Activated naive CD4-positive, alpha-beta T cell treated with anti-CD3 and anti-CD28 coated beads, Interleukin-2, amount 50 U/mL, for 72 hours (primary cell): ENCODE results near the gene GALNT10. TPM values are rescaled to one million over a fixed set of nuclear protein-coding genes. Genes with fewer than 3 reads are reported as not detected.

Experiments
- ATAC-seq, 2 donors: fragments of 150-1000 bp; cut with Tn5 transposase; 2 replicates each; pipeline ENCODE4 v1.10.0; 2021; ENCODE audit warnings: mild to moderate bottlenecking in 2 of 2, moderate library complexity in 2 of 2
- DNase-seq, 2 donors: peaks; one replicate each; pipeline ENCODE4 v3.0.0; 2021 to 2022; ENCODE audit warnings: low spot score in 2 of 2
- H3K27ac Mint-ChIP-seq, 2 donors: one replicate each; pipeline ENCODE4 v1.8.0; 2022; ENCODE audit warnings: mild to moderate bottlenecking in 2 of 2, mixed read lengths in 2 of 2
- H3K36me3 Mint-ChIP-seq, 2 donors: one replicate each; pipeline ENCODE4 v1.8.0; 2022; ENCODE audit warnings: mixed read lengths in 2 of 2
- H3K9me3 Mint-ChIP-seq, 2 donors: one replicate each; pipeline ENCODE4 v1.8.0; 2022; ENCODE audit warnings: mixed read lengths in 2 of 2
- total RNA-seq, 2 donors: library from RNA; stranded (reverse); gene quantifications; one replicate each; pipeline ENCODE4 v1.2.3, GENCODE V29; 2022

Gene GALNT10
- total RNA-seq, 2 donors from 2014 or later: 22.9 to 66.2 TPM

DNA sequence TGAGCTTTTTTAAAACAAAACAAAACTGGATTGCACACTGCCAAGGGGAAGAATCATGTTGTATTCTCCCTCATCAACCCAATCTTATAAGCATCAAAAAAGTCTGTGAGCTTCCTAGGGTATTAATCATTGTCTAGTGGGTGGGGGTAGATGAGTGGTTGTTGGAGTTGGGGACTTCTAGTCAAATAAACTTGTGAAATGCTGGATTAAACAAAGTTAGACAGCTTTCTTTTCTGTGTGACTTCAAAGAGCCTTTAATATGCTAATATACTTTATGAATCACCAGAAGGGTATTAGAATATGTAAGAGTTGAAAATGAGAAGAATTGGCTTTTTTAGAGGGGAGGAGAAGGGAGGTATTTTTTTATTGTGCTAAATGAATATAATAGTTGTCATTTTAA lies 87.7 kb downstream of the GALNT10 start:
- peaks cover 0 to 6% of the 10 kb centered on the region in 2 donors for H3K36me3 Mint-ChIP-seq
- no peak overlapping the region for H3K27ac Mint-ChIP-seq
- no peak for DNase-seq
- ATAC-seq: peak; percentile 36 to 70
- H3K9me3 Mint-ChIP-seq: no peaks in the 10 kb centered on the region

DNA sequence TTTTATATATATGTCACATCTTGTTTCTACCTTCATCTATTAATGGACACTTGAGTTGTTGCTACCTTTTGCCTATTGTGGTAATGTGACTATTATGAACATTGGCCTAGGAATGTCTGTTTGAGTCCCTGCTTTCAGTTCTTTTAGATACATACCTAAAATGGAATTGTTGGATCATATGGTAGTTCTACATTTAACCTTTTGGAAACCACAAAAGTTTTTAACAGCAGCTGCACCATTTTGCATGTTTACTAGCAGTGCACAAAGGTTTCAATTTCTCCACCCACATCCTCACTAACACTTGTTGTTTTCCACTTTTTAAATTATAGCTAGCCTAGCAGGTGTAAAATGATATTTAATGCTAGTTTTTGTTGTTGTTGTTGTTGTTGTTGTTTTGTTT lies 88.4 kb downstream of the GALNT10 start:
- H3K27ac Mint-ChIP-seq: no peak overlapping the region
- H3K9me3 Mint-ChIP-seq: no peaks in the 10 kb centered on the region
- ATAC-seq (peak in 1 of 2 donors; percentile 23), DNase-seq (no peak)
- H3K36me3 Mint-ChIP-seq: peaks cover 0 to 6% of the 10 kb centered on the region in 2 donors

DNA sequence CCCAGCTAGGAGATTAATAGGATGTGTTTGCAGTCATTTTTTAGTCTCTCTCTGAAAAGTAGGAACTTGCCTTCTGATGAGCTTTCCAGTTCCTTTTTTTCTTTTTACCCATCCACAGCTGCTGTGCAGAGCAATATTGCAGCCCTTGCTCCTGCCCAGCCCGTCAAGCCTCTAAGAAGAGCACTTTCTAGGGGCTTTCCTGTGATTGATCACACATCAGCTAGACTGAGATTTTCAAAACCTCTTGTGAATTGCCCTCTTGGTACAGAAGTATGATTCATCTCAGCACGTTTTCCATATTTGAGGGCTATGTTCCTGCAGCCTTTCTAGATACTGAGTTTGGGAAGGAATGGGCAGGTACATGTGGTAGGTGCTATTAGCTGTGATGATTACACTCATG lies 93.9 kb downstream of the GALNT10 start:
- ATAC-seq (no peak), DNase-seq (no peak)
- Mint-ChIP-seq H3K36me3 (peaks cover 0 to 9% of the 10 kb centered on the region in 2 donors), H3K9me3 (no peaks in the 10 kb centered on the region), H3K27ac (no peak overlapping the region)

DNA sequence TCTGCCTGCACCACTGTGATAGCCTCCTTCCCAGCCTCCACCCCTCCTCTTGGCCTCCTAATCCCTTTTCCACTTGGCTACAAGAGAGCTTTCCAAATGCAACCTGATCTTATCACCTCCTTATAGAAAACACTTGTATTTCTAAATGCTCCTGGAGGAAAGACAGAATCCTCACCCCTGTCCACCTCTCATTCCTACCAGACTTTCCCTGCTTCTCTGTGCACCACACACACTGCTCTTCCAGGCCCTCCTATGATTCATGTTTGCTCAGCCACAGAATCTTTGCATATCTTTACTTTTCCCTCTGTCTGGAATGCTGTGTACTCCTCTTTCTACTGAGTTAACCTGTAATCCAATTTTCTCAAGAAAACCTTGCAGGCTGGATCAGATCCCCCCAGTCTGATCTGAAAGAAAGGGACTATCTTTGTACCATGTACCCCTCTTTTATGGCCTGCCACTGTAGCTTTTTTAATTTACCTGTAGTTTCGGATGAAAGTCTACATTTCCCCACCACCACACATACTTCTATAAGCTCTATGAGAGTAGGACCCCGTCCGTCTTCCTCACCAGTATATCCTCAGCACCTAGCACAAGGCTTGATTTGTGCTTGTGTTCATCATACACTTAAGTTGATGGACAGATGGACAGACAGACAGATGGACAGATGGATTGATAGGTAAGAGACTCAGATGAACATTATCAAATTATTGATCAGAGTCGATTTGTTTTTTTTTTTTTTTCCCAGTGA lies 95.3 kb downstream of the GALNT10 start:
- H3K36me3 Mint-ChIP-seq: peaks cover 0 to 9% of the 10 kb centered on the region in 2 donors
- no peak for DNase-seq
- no peak overlapping the region for H3K27ac Mint-ChIP-seq
- ATAC-seq: no peak
- no peaks in the 10 kb centered on the region for H3K9me3 Mint-ChIP-seq

DNA sequence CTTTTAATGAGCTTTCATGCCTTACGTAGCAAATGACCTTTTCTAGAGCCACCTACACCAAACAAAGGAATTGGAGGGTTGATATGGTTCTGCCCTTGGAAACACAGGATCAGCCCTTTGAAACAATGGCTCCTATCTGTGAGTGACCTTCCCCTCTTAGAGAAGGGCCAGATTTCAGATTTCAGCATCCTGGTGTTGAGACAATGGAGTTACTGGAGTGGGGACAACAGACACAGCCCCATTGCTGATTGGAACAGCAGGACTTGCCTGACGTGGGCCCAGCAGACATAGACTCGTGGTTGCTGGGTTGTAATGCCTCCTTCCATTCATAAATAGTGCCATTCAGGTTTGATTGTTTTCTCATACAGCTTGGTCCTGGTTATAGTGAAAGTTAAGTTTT lies 96.0 kb downstream of the GALNT10 start:
- no peak for ATAC-seq

DNA sequence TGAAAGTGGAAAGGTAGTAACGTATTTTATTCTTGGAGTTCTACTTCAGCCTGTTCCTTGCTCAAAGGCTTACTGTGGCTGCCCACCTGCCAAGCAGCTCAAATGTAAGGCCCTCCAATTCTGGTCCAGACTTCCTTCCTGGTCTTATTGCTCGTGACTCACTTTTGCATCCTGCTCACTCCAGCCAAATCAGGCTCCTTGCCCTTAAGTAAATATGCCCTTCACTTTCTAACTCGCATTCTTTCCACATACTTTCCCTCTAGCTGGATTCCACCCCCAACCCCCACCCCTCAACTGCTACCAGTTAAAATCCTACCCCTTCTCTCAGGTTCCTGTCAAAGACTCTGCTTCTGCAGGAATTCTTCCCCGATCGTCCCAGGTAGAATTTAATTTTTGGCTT lies 96.6 kb downstream of the GALNT10 start:
- ATAC-seq: no peak
- H3K27ac Mint-ChIP-seq: no peak overlapping the region
- no peak for DNase-seq
- no peaks in the 10 kb centered on the region for H3K9me3 Mint-ChIP-seq
- H3K36me3 Mint-ChIP-seq: peaks cover 0 to 9% of the 10 kb centered on the region in 2 donors

More for the DNA sequence above, 96.0 kb downstream of the GALNT10 start:
- no peak for DNase-seq
- Mint-ChIP-seq H3K36me3 (peaks cover 0 to 9% of the 10 kb centered on the region in 2 donors), H3K27ac (no peak overlapping the region), H3K9me3 (no peaks in the 10 kb centered on the region)

GRCh38 chr5:154288145-154288544 lies 97.6 kb downstream of the GALNT10 start:
- no peak for ATAC-seq
- Mint-ChIP-seq H3K27ac (no peak overlapping the region), H3K9me3 (no peaks in the 10 kb centered on the region), H3K36me3 (peaks cover 0 to 9% of the 10 kb centered on the region in 2 donors)
- DNase-seq: no peak

- peaks cover 6 to 24% of the 10 kb centered on the region in 2 donors for H3K36me3 Mint-ChIP-seq
- ATAC-seq (no peak), DNase-seq (no peak)
- no peaks in the 10 kb centered on the region for H3K9me3 Mint-ChIP-seq
- H3K27ac Mint-ChIP-seq: no peak overlapping the region
Measured at GRCh38 chr5:154291917-154292316, 101.4 kb downstream of the GALNT10 start.

DNA sequence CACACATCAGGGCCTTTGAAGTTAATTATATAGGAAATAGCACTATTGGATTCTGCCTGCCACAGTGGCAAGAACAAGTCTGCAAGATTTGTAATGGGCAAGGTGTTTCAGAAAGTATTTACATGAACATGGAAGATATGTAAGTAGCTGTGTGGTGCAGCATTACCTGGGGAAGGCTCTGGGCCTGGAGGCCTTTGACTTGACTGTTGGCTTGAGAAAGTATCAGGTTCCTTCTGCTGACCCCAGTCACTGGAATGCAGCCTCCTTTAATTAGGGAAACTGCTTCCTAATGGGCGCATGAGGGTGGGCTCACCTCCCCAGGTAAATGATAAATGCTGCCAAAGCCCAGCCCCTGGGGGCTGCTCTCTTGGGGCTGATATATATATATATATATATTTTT lies 102.7 kb downstream of the GALNT10 start:
- Mint-ChIP-seq H3K27ac (no peak overlapping the region), H3K9me3 (no peaks in the 10 kb centered on the region), H3K36me3 (peaks cover 13 to 36% of the 10 kb centered on the region in 2 donors)
- ATAC-seq (no peak), DNase-seq (no peak)

- Mint-ChIP-seq H3K36me3 (peaks cover 16 to 39% of the 10 kb centered on the region in 2 donors), H3K27ac (peak overlapping the region in 1 of 2 donors; percentile 58), H3K9me3 (no peaks in the 10 kb centered on the region)
- ATAC-seq (no peak), DNase-seq (no peak)
Measured at GRCh38 chr5:154295551-154295950, 105.0 kb downstream of the GALNT10 start.

DNA sequence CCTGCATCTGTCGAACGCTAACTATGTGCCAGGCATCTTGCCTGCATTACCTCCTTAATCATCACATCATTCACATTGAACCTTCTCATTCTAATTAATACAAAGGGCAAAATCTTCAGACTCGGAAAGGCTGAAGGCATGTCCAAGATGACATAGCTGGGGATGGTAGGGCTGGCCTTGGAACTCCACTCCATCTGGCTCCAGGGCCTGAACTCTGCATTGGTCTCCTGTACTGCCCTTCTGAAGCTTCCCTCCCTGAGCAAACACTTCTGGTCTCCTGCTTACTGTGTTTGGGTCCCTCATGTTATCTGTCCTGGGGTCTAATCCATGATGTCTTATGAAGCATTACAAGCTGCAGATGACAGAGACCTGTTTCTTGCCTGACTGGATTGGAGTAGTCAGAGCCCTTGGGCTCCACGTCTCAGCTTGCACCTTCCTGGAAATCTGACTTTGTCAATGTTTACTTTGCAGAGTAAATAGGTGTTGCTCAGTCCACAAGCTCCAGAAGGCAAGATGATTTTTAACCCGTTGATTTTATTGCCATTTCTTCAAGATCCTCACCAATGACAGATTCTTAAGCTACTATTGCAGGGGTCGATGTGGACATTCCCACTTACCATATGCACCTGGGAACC lies 106.1 kb downstream of the GALNT10 start:
- H3K36me3 Mint-ChIP-seq: peaks cover 20 to 42% of the 10 kb centered on the region in 2 donors
- no peak for DNase-seq
- H3K27ac Mint-ChIP-seq: peak overlapping the region in 1 of 2 donors; percentile 43
- no peaks in the 10 kb centered on the region for H3K9me3 Mint-ChIP-seq
- no peak for ATAC-seq

DNA sequence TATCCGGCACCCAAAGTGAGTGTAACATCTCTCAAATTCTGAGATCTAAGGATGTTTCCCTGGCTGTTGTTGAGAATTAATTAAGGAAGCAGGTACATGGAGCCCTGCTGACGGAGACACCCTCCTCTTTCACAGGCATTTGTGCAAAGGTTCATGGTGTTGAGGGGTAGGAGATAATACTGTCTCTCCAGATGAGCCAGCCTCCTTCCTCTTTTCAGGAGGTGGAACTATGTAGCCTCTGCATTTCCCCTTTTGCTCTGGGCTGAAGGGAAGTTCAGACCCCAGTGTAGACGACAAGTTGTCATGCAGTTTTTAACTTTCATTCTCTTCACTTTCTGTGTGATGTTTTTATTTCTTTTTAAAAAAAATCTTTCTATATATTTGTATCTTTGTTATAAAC lies 107.5 kb downstream of the GALNT10 start:
- Mint-ChIP-seq H3K9me3 (no peaks in the 10 kb centered on the region), H3K27ac (no peak overlapping the region), H3K36me3 (peaks cover 31 to 51% of the 10 kb centered on the region in 2 donors)
- no peak for ATAC-seq
- no peak for DNase-seq

DNA sequence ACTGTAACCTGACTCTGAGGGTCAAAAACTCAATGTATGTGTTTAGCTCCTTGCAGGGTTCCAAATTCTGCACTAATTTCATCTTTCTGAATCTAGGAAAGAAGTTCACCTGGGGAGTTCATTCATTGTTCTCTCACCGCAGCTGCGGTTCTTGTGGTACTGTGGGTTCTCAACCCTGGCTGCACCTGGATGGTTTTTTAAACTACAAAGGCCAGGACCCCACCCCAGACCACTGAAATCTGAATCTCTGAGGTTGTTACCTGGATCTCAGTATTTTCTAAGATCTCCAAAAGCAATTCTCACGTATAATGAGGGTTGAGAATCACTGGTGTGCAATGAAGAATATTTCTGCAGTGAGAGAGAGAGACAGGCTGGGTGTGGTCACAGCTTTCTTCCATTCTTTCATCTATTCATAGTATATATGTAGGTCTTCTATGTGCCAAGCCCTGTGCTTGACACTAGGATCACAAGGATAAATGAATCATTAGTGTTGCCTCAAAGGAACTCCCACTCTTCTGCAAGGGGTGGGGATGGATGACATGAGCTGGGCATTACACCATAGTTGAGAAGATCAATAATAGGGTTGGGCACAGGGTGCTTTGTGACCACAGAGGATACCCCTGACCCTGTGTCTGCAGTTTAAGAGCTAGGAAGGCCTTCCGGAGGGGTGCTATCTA lies 109.8 kb downstream of the GALNT10 start:
- ATAC-seq: no peak
- DNase-seq: no peak
- Mint-ChIP-seq H3K27ac (no peak overlapping the region), H3K36me3 (peaks cover 47 to 71% of the 10 kb centered on the region in 2 donors), H3K9me3 (peaks cover 10 to 19% of the 10 kb centered on the region in 2 donors)

DNA sequence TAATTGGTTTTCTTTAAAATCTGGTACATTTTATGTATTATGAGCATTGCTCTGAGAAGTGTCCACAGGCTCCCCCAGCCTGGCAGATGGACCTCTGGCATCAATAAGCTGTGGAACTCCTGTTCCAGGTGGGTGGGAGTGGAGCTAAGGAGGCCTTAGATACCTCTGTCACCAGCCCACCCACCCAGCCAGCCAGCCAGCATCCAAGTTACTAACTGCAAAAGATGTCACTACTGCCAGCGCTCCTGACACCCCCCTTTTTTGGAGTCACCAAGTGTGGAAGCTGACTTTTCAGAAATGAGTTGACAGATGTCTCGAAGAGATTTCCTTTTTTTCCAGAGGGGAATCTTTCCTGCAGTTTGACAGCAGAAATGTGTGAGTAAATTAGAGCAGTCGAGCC lies 111.2 kb downstream of the GALNT10 start:
- peaks cover 45 to 74% of the 10 kb centered on the region in 2 donors for H3K36me3 Mint-ChIP-seq
- H3K27ac Mint-ChIP-seq: no peak overlapping the region
- ATAC-seq (no peak), DNase-seq (no peak)
- peaks cover 10 to 20% of the 10 kb centered on the region in 2 donors for H3K9me3 Mint-ChIP-seq

- Mint-ChIP-seq H3K36me3 (peaks cover 41 to 73% of the 10 kb centered on the region in 2 donors), H3K9me3 (peaks cover 10 to 20% of the 10 kb centered on the region in 2 donors), H3K27ac (no peak overlapping the region)
- DNase-seq (no peak), ATAC-seq (no peak)
Measured at GRCh38 chr5:154302161-154302560, 111.6 kb downstream of the GALNT10 start.

DNA sequence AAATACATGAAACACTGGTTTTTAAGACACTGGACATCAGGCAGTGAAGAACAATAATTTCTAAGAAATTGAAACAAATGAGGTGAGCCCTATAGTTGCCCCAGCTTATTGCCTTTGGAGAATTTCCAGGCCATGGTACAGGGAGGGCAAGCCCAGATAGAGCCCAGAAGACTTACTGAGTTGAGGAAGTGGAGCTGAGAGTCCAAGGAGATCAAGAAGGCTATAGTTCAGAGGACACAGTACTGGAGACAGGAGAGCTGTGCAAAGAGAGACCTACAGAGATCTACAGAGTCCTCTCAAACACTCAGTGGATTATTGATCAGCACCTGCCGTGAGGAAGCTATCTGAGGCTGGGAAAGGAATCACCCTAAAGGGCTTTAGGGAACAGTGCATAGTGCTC lies 112.6 kb downstream of the GALNT10 start:
- H3K9me3 Mint-ChIP-seq: peaks cover 10 to 20% of the 10 kb centered on the region in 2 donors
- ATAC-seq (no peak), DNase-seq (no peak)
- peaks cover 37 to 63% of the 10 kb centered on the region in 2 donors for H3K36me3 Mint-ChIP-seq
- H3K27ac Mint-ChIP-seq: no peak overlapping the region
